OCI-LY1 (cell line): ENCODE results near the gene CHRNA4.

Experiments used
- H2AFZ ChIP-seq: fragments of 200-600 bp; sonication (generic), shearing (Covaris generic); 2 replicates; pipeline ENCODE4 v1.6.0; 2014; ENCODE audit warnings: antibody characterized with exemption, mild to moderate bottlenecking, low read length
- H3F3A ChIP-seq: fragments of 200-600 bp; sonication (generic), shearing (Covaris generic); 2 replicates; pipeline ENCODE4 v1.6.0; 2014; ENCODE audit warnings: mild to moderate bottlenecking, antibody characterized with exemption, low read length, moderate library complexity; ENCODE audit not compliant: insufficient read depth
- H3K27ac ChIP-seq: fragments of 200-600 bp; sonication (generic); 2 replicates; pipeline ENCODE4 v1.5.1; 2014; ENCODE audit warnings: low read length, mixed run types, mild to moderate bottlenecking, low read depth; ENCODE audit not compliant: poor library complexity, severe bottlenecking
- H3K27me3 ChIP-seq: fragments of 200-600 bp; sonication (generic); 2 replicates; pipeline ENCODE4 v1.6.0; 2014; ENCODE audit warnings: antibody characterized with exemption, mild to moderate bottlenecking, low read length, moderate library complexity; ENCODE audit not compliant: insufficient read depth
- H3K36me3 ChIP-seq: fragments of 200-600 bp; sonication (generic); 2 replicates; pipeline ENCODE4 v1.6.1; 2014; ENCODE audit warnings: mild to moderate bottlenecking, antibody characterized with exemption, low read length, moderate library complexity, mixed read lengths; ENCODE audit not compliant: insufficient read depth
- H3K4me1 ChIP-seq: fragments of 200-600 bp; sonication (generic); 2 replicates; pipeline ENCODE4 v1.5.1; 2014; ENCODE audit warnings: mild to moderate bottlenecking, low read length, moderate library complexity; ENCODE audit not compliant: insufficient read depth, severe bottlenecking
- H3K4me2 ChIP-seq: fragments of 200-600 bp; sonication (generic), shearing (Covaris generic); 2 replicates; pipeline ENCODE4 v1.6.1; 2014; ENCODE audit warnings: low read length
- H3K4me3 ChIP-seq: fragments of 200-600 bp; sonication (generic); 2 replicates; pipeline ENCODE4 v1.5.1; 2014; ENCODE audit warnings: low read length, low read depth, mild to moderate bottlenecking, mixed read lengths; ENCODE audit not compliant: poor library complexity, severe bottlenecking
- H3K79me2 ChIP-seq: fragments of 200-600 bp; shearing (Covaris generic); 2 replicates; pipeline ENCODE4 v1.6.1; 2016; ENCODE audit warnings: mixed run types, low read length, mixed read lengths; ENCODE audit not compliant: insufficient read depth
- H3K9ac ChIP-seq: fragments of 200-600 bp; sonication (generic), shearing (Covaris generic); 2 replicates; pipeline ENCODE4 v1.6.1; 2014; ENCODE audit warnings: mild to moderate bottlenecking, low read length, mixed read lengths
- H3K9me2 ChIP-seq: fragments of 200-600 bp; sonication (generic), shearing (Covaris generic); 2 replicates; pipeline ENCODE4 v1.6.1; 2014; ENCODE audit warnings: low read depth, mild to moderate bottlenecking, low read length, mixed read lengths
- H3K9me3 ChIP-seq: fragments of 200-600 bp; shearing (Covaris generic); 2 replicates; pipeline ENCODE4 v1.6.1; 2014; ENCODE audit warnings: low read length, mixed read lengths
- H4K20me1 ChIP-seq: fragments of 200-600 bp; sonication (generic), shearing (Covaris generic); 2 replicates; pipeline ENCODE4 v1.6.0; 2016; ENCODE audit warnings: mild to moderate bottlenecking, low read length; ENCODE audit not compliant: insufficient read depth
- CTCF ChIP-seq: fragments of 200-600 bp; sonication (generic), shearing (Covaris generic); IDR thresholded peaks from 2 replicates; pipeline ENCODE4 v1.5.1; 2017; ENCODE audit warnings: mild to moderate bottlenecking, antibody characterized with exemption, low read length, moderate library complexity, mixed read lengths
- EZH2 ChIP-seq: fragments of 200-600 bp; sonication (generic), shearing (Covaris generic); IDR thresholded peaks from 2 replicates; pipeline ENCODE4 v1.8.0; 2017; ENCODE audit warnings: borderline replicate concordance, mixed run types, mild to moderate bottlenecking, antibody characterized with exemption, low read length, moderate library complexity, mixed read lengths

Gene CHRNA4

GRCh38 chr20:63296531-63297299, 64.4 kb downstream of the CHRNA4 start:
- H3K4me2 ChIP-seq = no peak overlapping the region
- no peaks in the 10 kb centered on the region for H3K79me2 ChIP-seq
- H3K27ac ChIP-seq = no peak overlapping the region
- no peak overlapping the region for H2AFZ ChIP-seq
- no peak overlapping the region for H3K9ac ChIP-seq
- no peaks in the 10 kb centered on the region for H3K4me1 ChIP-seq
- H3K36me3 ChIP-seq = no peaks in the 10 kb centered on the region
- no peaks in the 10 kb centered on the region for H3K9me3 ChIP-seq
- no peaks in the 10 kb centered on the region for H3F3A ChIP-seq
- TF ChIP-seq EZH2 = no peak
- TF ChIP-seq CTCF = no peak
- no peaks in the 10 kb centered on the region; the same call in 1 of the 2 replicates for H3K27me3 ChIP-seq
- no peaks in the 10 kb centered on the region for H4K20me1 ChIP-seq
- H3K9me2 ChIP-seq = no peaks in the 10 kb centered on the region
- H3K4me3 ChIP-seq = no peak overlapping the region

- Histone ChIP-seq H3K79me2 (no peaks in the 10 kb centered on the region), H3K36me3 (no peaks in the 10 kb centered on the region), H3K4me3 (no peak overlapping the region), H3K9me2 (no peaks in the 10 kb centered on the region), H3F3A (no peaks in the 10 kb centered on the region), H3K4me1 (no peaks in the 10 kb centered on the region), H3K9me3 (no peaks in the 10 kb centered on the region), H3K27ac (no peak overlapping the region), H3K9ac (no peak overlapping the region), H3K4me2 (no peak overlapping the region), H2AFZ (no peak overlapping the region), H4K20me1 (no peaks in the 10 kb centered on the region), H3K27me3 (no peaks in the 10 kb centered on the region; the same call in 1 of the 2 replicates)
- TF ChIP-seq EZH2 (no peak), CTCF (no peak)
Observed at GRCh38 chr20:63295846-63296245, 65.3 kb downstream of the CHRNA4 start.

GRCh38 chr20:63295422-63295821, 65.7 kb downstream of the CHRNA4 start:
- no peaks in the 10 kb centered on the region for H3K4me1 ChIP-seq
- no peaks in the 10 kb centered on the region for H3K79me2 ChIP-seq
- no peaks in the 10 kb centered on the region; the same call in 1 of the 2 replicates for H3K27me3 ChIP-seq

More at GRCh38 chr20:63295422-63295821, 65.7 kb downstream of the CHRNA4 start:
- no peak overlapping the region for H3K4me2 ChIP-seq
- H3K4me3 ChIP-seq = no peak overlapping the region
- H3K36me3 ChIP-seq = no peaks in the 10 kb centered on the region
- H3K9me3 ChIP-seq = no peaks in the 10 kb centered on the region
- H3K9ac ChIP-seq = no peak overlapping the region
- no peaks in the 10 kb centered on the region for H3K9me2 ChIP-seq
- H3F3A ChIP-seq = no peaks in the 10 kb centered on the region
- no peak overlapping the region for H3K27ac ChIP-seq
- H4K20me1 ChIP-seq = no peaks in the 10 kb centered on the region
- TF ChIP-seq CTCF (no peak), EZH2 (no peak)
- H2AFZ ChIP-seq = no peak overlapping the region
